WTC11 (cell line): ENCODE data around the gene CLMP. TPM values are rescaled to one million over a fixed set of nuclear protein-coding genes. Genes with fewer than 3 reads are reported as not detected.

Experiments
- ATAC-seq: fragments of 200-7000 bp; cut with Tn5 transposase; 2 replicates; pipeline ENCODE4 v1.10.0; 2021; ENCODE audit warnings: mild to moderate bottlenecking, moderate library complexity
- CTCF ChIA-PET: fragments of 300-600 bp; sonication (Branson Sonifier 250); formaldehyde crosslinking; loops from one replicate; lab custom pipeline; 2021; ENCODE audit warnings: antibody characterized with exemption; lab: Charles Lee
- POLR2A ChIA-PET: fragments of 350-600 bp; sonication (Branson Sonifier 250); formaldehyde crosslinking; loops from one replicate; lab custom pipeline; 2021; ENCODE audit warnings: antibody characterized with exemption; lab: Charles Lee
- DNase-seq: peaks from one replicate; pipeline ENCODE4 v3.0.0; 2021; ENCODE audit warnings: low spot score
- H3K27ac Mint-ChIP-seq: 2 replicates; pipeline ENCODE4 v1.8.0; 2021; ENCODE audit warnings: mixed read lengths
- H3K27me3 Mint-ChIP-seq: 2 replicates; pipeline ENCODE4 v1.8.0; 2021; ENCODE audit warnings: low read depth, mild to moderate bottlenecking, moderate library complexity, mixed read lengths
- H3K36me3 Mint-ChIP-seq: 2 replicates; pipeline ENCODE4 v1.8.0; 2021; ENCODE audit warnings: mixed read lengths
- H3K4me1 Mint-ChIP-seq: 2 replicates; pipeline ENCODE4 v1.8.0; 2022; ENCODE audit warnings: mixed read lengths
- H3K4me3 Mint-ChIP-seq: 2 replicates; pipeline ENCODE4 v1.8.0; 2021; ENCODE audit warnings: mild to moderate bottlenecking, moderate library complexity, mixed read lengths
- H3K9me3 Mint-ChIP-seq: 2 replicates; pipeline ENCODE4 v1.8.0; 2021; ENCODE audit warnings: mixed read lengths
- ATF3 ChIP-seq: sonication (generic); formaldehyde crosslinking; conservative IDR thresholded peaks from 2 replicates; pipeline ENCODE4 v1.8.1; 2022; ENCODE audit warnings: mild to moderate bottlenecking, missing genetic modification reagents
- ATF6 ChIP-seq: sonication (generic); formaldehyde crosslinking; IDR thresholded peaks from 2 replicates; pipeline ENCODE4 v1.8.1; 2023; ENCODE audit warnings: mild to moderate bottlenecking, missing genetic modification reagents
- CREB1 ChIP-seq: sonication (generic); formaldehyde crosslinking; IDR thresholded peaks from 2 replicates; pipeline ENCODE4 v1.8.0; 2023; ENCODE audit warnings: mild to moderate bottlenecking, missing genetic modification reagents
- CTCF ChIP-seq: fragments of 200-600 bp; IDR thresholded peaks from 2 replicates; pipeline ENCODE4 v1.8.0; 2022; ENCODE audit warnings: antibody characterized with exemption
- EMX1 ChIP-seq: fragments of 250-450 bp; sonication (Bioruptor Pico); IDR thresholded peaks from 2 replicates; pipeline ENCODE4 v1.8.0; 2021; ENCODE audit warnings: mild to moderate bottlenecking
- ETV6 ChIP-seq: sonication (generic); formaldehyde crosslinking; IDR thresholded peaks from 2 replicates; pipeline ENCODE4 v1.8.1; 2022; ENCODE audit warnings: mild to moderate bottlenecking, missing genetic modification reagents
- ZBTB43 ChIP-seq: sonication (generic); formaldehyde crosslinking; IDR thresholded peaks from 2 replicates; pipeline ENCODE4 v1.8.1; 2023; ENCODE audit warnings: mild to moderate bottlenecking, missing genetic modification reagents
- ZNF263 ChIP-seq: sonication (generic); formaldehyde crosslinking; IDR thresholded peaks from 2 replicates; pipeline ENCODE4 v1.8.1; 2022; ENCODE audit warnings: low read depth, mild to moderate bottlenecking, moderate library complexity, missing genetic modification reagents
- ZNF317 ChIP-seq: sonication (generic); formaldehyde crosslinking; IDR thresholded peaks from 2 replicates; pipeline ENCODE4 v1.8.1; 2023; ENCODE audit warnings: low read depth, mild to moderate bottlenecking, moderate library complexity, missing genetic modification reagents, borderline replicate concordance
- total RNA-seq: library from RNA; stranded (reverse); gene quantifications from 3 replicates; pipeline ENCODE4 v1.2.3, GENCODE V29; 2021
- TF ChIP-seq, protein P1 (sequence below): sonication (generic); formaldehyde crosslinking; IDR thresholded peaks from 2 replicates; pipeline ENCODE4 v1.8.1; 2022; ENCODE audit warnings: missing genetic modification reagents, borderline replicate concordance
- TF ChIP-seq, protein P2 (sequence below): fragments of 250-450 bp; sonication (Bioruptor Pico); conservative IDR thresholded peaks from 2 replicates; pipeline ENCODE4 v1.9.0; 2021; ENCODE audit warnings: mild to moderate bottlenecking
- TF ChIP-seq, protein P3 (sequence below): sonication (generic); formaldehyde crosslinking; IDR thresholded peaks from 2 replicates; pipeline ENCODE4 v1.8.1; 2022; ENCODE audit warnings: mild to moderate bottlenecking, moderate library complexity, missing genetic modification reagents
- TF ChIP-seq, protein P4 (sequence below): sonication (generic); formaldehyde crosslinking; IDR thresholded peaks from 2 replicates; pipeline ENCODE4 v1.8.0; 2022; ENCODE audit warnings: missing genetic modification reagents
- TF ChIP-seq, protein P5 (sequence below): sonication (generic); formaldehyde crosslinking; IDR thresholded peaks from 2 replicates; pipeline ENCODE4 v1.8.0; 2022; ENCODE audit warnings: mild to moderate bottlenecking, missing genetic modification reagents

CLMP gene
- total RNA-seq, 1 experiment from 2014 or later: 20.0 TPM

DNA sequence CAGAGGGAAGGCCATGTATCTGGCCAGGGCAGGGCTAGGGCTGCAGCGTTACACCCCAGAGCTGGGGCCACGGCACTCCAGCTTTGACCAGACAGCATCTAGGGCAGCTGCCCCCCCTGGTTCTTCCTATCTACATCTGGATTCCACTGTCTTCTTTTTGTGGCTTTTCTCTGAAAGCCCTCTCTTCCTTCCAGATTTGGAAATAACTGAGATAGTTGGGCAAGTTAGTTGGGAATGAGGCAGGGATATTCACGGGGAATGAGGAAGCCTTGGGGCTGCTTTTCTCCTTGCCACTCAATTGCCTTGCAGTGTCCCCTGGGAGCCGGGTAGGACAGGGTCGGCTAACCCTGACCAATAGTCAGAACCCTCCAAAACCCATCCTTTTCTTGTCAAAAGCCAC lies 26.8 kb downstream of the CLMP start (continued):
- TF ChIP-seq ATF6 (CRISPR knock-in tag) (no peak), ZBTB43 (CRISPR knock-in tag) (no peak)

GRCh38 chr11:123166071-123166559 lies 28.9 kb downstream of the CLMP start:
- POLR2A ChIA-PET: no interaction called here
- TF ChIP-seq, protein P1, sequence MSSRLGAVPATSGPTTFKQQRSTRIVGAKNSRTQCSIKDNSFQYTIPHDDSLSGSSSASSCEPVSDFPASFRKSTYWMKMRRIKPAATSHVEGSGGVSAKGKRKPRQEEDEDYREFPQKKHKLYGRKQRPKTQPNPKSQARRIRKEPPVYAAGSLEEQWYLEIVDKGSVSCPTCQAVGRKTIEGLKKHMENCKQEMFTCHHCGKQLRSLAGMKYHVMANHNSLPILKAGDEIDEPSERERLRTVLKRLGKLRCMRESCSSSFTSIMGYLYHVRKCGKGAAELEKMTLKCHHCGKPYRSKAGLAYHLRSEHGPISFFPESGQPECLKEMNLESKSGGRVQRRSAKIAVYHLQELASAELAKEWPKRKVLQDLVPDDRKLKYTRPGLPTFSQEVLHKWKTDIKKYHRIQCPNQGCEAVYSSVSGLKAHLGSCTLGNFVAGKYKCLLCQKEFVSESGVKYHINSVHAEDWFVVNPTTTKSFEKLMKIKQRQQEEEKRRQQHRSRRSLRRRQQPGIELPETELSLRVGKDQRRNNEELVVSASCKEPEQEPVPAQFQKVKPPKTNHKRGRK (CRISPR knock-in tag): no peak
- 0 out of 2 replicates have a peak, but pooled peaks have one; percentile 27 for TF ChIP-seq ETV6 (CRISPR knock-in tag)
- no peak for TF ChIP-seq ATF3 (CRISPR knock-in tag)
- no peak for TF ChIP-seq EMX1 (CRISPR knock-in tag)
- TF ChIP-seq, protein P2, sequence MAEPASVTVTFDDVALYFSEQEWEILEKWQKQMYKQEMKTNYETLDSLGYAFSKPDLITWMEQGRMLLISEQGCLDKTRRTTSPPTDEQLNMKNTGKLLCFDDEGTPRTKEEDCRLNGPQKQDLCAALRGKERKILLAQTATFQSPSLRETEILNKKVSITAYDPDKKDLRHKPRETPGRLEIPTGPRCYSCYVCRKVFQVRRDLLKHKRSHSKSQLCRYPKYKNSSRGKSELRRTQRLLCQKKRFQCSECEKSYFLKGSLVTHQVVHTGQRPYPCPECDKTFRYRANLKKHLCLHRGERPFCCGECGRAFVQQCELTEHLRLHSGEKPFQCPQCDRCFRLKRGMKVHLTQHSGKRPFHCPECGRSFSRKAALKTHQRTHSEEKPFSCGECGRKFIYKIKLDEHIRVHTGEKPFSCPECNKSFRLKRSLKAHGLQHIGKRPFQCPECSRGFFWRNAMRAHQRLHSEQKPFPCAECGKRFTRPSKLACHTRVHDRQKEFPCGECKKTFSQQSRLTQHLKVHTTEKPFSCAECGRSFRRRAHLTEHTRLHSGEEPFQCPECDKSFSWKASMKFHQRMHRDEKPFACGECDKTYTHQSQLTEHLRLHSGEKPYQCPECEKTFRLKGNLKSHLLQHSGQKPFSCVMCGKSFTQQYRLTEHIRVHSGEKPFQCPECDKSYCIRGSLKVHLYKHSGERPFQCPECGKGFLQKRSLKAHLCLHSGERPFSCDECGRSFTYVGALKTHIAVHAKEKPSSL (CRISPR knock-in tag): no peak
- TF ChIP-seq CTCF: peak; percentile 59
- TF ChIP-seq CREB1 (CRISPR knock-in tag): no peak
- peak; percentile 93 for ATAC-seq
- Mint-ChIP-seq H3K9me3 (no peaks in the 10 kb centered on the region), H3K4me3 (no peak overlapping the region), H3K27ac (no peak overlapping the region), H3K4me1 (peaks cover 46% of the 10 kb centered on the region), H3K36me3 (no peaks in the 10 kb centered on the region), H3K27me3 (no peaks in the 10 kb centered on the region; the same call in 1 of the 2 replicates)
- CTCF ChIA-PET: interaction anchor here (0.6 to 8.3 kb wide), 18 partner anchors 10 to 104 kb away, joined by 3 to 93 read pairs (median 4); partner anchors contain the start of gene HSPA8
- DNase-seq: peak; percentile 80

DNA sequence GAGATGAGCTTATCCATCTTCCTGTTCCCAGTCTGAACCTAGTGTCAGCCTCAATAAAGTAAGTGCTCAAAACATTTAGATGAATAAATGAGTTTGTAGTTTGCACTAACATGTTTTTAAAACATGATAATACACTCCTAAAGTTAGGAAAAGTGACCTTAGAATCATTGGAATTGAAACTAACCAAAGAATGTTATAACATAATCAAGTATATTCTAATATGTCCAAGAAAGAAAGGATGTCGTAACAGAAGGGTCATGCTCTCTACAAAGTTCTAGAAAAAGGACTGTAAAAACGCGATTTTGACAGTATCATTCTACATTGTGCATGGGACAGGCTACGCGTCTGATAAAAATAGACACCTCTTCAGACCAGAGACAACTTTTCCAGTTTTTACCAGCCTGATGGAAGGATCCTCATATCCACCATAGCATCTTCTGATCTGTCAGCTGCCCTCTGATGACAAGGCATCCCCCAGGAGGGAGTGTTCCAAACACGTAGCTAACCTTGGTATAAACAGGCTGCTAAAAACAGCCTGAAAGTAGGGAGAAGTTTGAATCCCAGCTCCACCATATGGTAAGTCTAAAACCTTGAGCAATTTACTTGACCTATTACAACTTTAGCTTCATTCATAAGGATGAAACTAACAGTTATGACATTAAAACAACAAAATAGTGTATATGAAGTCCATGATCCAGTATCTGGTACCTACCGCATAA lies 30.2 kb downstream of the CLMP start:
- ChIA-PET POLR2A (no interaction called here), CTCF (interaction anchor here (0.7 to 8.3 kb wide), 15 partner anchors 9 to 111 kb away, joined by 3 to 93 read pairs (median 4); no protein-coding TSS in a partner anchor)
- H3K27ac Mint-ChIP-seq: no peak overlapping the region
- H3K36me3 Mint-ChIP-seq: no peaks in the 10 kb centered on the region
- H3K9me3 Mint-ChIP-seq: no peaks in the 10 kb centered on the region
- DNase-seq (no peak), ATAC-seq (no peak)
- H3K4me3 Mint-ChIP-seq: no peak overlapping the region
- H3K27me3 Mint-ChIP-seq: no peaks in the 10 kb centered on the region; the same call in 1 of the 2 replicates
- H3K4me1 Mint-ChIP-seq: peaks cover 34% of the 10 kb centered on the region
- no peak for TF ChIP-seq ZNF263 (CRISPR knock-in tag)
- TF ChIP-seq EMX1 (CRISPR knock-in tag): no peak
- no peak for TF ChIP-seq ZNF317 (CRISPR knock-in tag)
- TF ChIP-seq, protein P3, sequence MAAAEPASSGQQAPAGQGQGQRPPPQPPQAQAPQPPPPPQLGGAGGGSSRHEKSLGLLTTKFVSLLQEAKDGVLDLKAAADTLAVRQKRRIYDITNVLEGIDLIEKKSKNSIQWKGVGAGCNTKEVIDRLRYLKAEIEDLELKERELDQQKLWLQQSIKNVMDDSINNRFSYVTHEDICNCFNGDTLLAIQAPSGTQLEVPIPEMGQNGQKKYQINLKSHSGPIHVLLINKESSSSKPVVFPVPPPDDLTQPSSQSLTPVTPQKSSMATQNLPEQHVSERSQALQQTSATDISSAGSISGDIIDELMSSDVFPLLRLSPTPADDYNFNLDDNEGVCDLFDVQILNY (CRISPR knock-in tag): no peak
- TF ChIP-seq, protein P4, sequence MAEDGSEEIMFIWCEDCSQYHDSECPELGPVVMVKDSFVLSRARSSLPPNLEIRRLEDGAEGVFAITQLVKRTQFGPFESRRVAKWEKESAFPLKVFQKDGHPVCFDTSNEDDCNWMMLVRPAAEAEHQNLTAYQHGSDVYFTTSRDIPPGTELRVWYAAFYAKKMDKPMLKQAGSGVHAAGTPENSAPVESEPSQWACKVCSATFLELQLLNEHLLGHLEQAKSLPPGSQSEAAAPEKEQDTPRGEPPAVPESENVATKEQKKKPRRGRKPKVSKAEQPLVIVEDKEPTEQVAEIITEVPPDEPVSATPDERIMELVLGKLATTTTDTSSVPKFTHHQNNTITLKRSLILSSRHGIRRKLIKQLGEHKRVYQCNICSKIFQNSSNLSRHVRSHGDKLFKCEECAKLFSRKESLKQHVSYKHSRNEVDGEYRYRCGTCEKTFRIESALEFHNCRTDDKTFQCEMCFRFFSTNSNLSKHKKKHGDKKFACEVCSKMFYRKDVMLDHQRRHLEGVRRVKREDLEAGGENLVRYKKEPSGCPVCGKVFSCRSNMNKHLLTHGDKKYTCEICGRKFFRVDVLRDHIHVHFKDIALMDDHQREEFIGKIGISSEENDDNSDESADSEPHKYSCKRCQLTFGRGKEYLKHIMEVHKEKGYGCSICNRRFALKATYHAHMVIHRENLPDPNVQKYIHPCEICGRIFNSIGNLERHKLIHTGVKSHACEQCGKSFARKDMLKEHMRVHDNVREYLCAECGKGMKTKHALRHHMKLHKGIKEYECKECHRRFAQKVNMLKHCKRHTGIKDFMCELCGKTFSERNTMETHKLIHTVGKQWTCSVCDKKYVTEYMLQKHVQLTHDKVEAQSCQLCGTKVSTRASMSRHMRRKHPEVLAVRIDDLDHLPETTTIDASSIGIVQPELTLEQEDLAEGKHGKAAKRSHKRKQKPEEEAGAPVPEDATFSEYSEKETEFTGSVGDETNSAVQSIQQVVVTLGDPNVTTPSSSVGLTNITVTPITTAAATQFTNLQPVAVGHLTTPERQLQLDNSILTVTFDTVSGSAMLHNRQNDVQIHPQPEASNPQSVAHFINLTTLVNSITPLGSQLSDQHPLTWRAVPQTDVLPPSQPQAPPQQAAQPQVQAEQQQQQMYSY (CRISPR knock-in tag): no peak
- TF ChIP-seq, protein P5, sequence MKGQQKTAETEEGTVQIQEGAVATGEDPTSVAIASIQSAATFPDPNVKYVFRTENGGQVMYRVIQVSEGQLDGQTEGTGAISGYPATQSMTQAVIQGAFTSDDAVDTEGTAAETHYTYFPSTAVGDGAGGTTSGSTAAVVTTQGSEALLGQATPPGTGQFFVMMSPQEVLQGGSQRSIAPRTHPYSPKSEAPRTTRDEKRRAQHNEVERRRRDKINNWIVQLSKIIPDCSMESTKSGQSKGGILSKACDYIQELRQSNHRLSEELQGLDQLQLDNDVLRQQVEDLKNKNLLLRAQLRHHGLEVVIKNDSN (CRISPR knock-in tag): no peak
